HEK293 (cell line): ENCODE results near the gene COQ8B.

Source experiments
- CTCF ChIA-PET: fragments of 350-600 bp; formaldehyde crosslinking; extraction: SDS; loops from one replicate; lab custom pipeline; 2021; ENCODE audit warnings: antibody characterized with exemption; lab: Yijun Ruan, JAX
- POLR2A ChIA-PET: fragments of 300-600 bp; formaldehyde crosslinking; extraction: SDS; loops from one replicate; lab custom pipeline; 2020; ENCODE audit warnings: antibody characterized with exemption, inconsistent platforms; lab: Yijun Ruan, JAX
- H3K27ac ChIP-seq: fragments of 200-500 bp; sonication (Bioruptor generic); 2 replicates; pipeline ENCODE4 v1.5.1; 2014; ENCODE audit warnings: low read depth, low read length, control low read depth, inconsistent platforms; ENCODE audit errors: extremely low read depth
- H3K36me3 ChIP-seq, 2 experiments: fragments of 200-500 bp in 1 of 2; sonication (Bioruptor generic) in 1 of 2; 1 replicate in 1 of 2; 2 replicates in 1 of 2; pipeline ENCODE4 v1.5.1; 2014 to 2017; ENCODE audit warnings: inconsistent platforms in 2 of 2, low read length in 2 of 2; ENCODE audit not compliant: control insufficient read depth in 2 of 2, insufficient read depth in 1 of 2
- H3K4me1 ChIP-seq: fragments of 200-500 bp; sonication (Bioruptor generic); 2 replicates; pipeline ENCODE4 v1.5.1; 2014; ENCODE audit warnings: mild to moderate bottlenecking, low read length, inconsistent platforms; ENCODE audit not compliant: control insufficient read depth, insufficient read depth
- H3K4me3 ChIP-seq: 2 replicates; pipeline ENCODE4 v1.5.1; 2011; ENCODE audit warnings: low read depth, mild to moderate bottlenecking, control low read depth, low read length, moderate library complexity
- H3K9me3 ChIP-seq: fragments of 200-500 bp; sonication (Bioruptor generic); 2 replicates; pipeline ENCODE4 v1.5.1; 2014; ENCODE audit warnings: low read depth, low read length, inconsistent platforms; ENCODE audit not compliant: control insufficient read depth, insufficient read depth
- EGR2 ChIP-seq: fragments of 450-650 bp; formaldehyde crosslinking; IDR thresholded peaks from 2 replicates; pipeline ENCODE4 v1.5.1; 2016; ENCODE audit warnings: low read depth, missing biosample characterization, missing genetic modification characterization
- HIC1 ChIP-seq: fragments of 450-650 bp; formaldehyde crosslinking; IDR thresholded peaks from 2 replicates; pipeline ENCODE4 v1.5.1; 2016; ENCODE audit warnings: missing biosample characterization, missing genetic modification characterization
- KLF1 ChIP-seq: fragments of 450-650 bp; formaldehyde crosslinking; IDR thresholded peaks from 2 replicates; pipeline ENCODE4 v1.5.1; 2016; ENCODE audit warnings: missing biosample characterization, missing genetic modification characterization
- KLF16 ChIP-seq: fragments of 450-650 bp; formaldehyde crosslinking; IDR thresholded peaks from 2 replicates; pipeline ENCODE4 v1.5.1; 2017; ENCODE audit warnings: missing biosample characterization, missing genetic modification characterization
- KLF17 ChIP-seq: fragments of 450-650 bp; formaldehyde crosslinking; IDR thresholded peaks from 2 replicates; pipeline ENCODE4 v1.5.1; 2016; ENCODE audit warnings: missing biosample characterization, missing genetic modification characterization
- SCRT1 ChIP-seq: fragments of 450-650 bp; formaldehyde crosslinking; IDR thresholded peaks from 2 replicates; pipeline ENCODE4 v1.5.1; 2016; ENCODE audit warnings: missing biosample characterization, missing genetic modification characterization, borderline replicate concordance
- SCRT2 ChIP-seq: fragments of 450-650 bp; formaldehyde crosslinking; IDR thresholded peaks from 2 replicates; pipeline ENCODE4 v1.5.1; 2016; ENCODE audit warnings: missing biosample characterization, missing genetic modification characterization
- ZNF146 ChIP-seq: fragments of 450-650 bp; formaldehyde crosslinking; IDR thresholded peaks from 2 replicates; pipeline ENCODE4 v1.5.1; 2016; ENCODE audit warnings: missing biosample characterization, missing genetic modification characterization
- ZNF148 ChIP-seq: fragments of 450-650 bp; formaldehyde crosslinking; IDR thresholded peaks from 2 replicates; pipeline ENCODE4 v1.5.0; 2017; ENCODE audit warnings: missing biosample characterization, missing genetic modification characterization, borderline replicate concordance
- ZNF280C ChIP-seq: fragments of 450-650 bp; formaldehyde crosslinking; IDR thresholded peaks from 2 replicates; pipeline ENCODE4 v1.5.1; 2016; ENCODE audit warnings: missing biosample characterization, missing genetic modification characterization
- ZNF362 ChIP-seq: fragments of 450-650 bp; formaldehyde crosslinking; IDR thresholded peaks from 2 replicates; pipeline ENCODE4 v1.5.1; 2016; ENCODE audit warnings: missing biosample characterization, missing genetic modification characterization
- ZNF416 ChIP-seq: fragments of 450-650 bp; formaldehyde crosslinking; IDR thresholded peaks from 2 replicates; pipeline ENCODE4 v1.5.1; 2016; ENCODE audit warnings: missing biosample characterization, missing genetic modification characterization
- ZNF423 ChIP-seq: fragments of 450-650 bp; formaldehyde crosslinking; IDR thresholded peaks from 2 replicates; pipeline ENCODE4 v1.5.1; 2016; ENCODE audit warnings: missing biosample characterization, missing genetic modification characterization
- ZNF548 ChIP-seq: fragments of 450-650 bp; formaldehyde crosslinking; IDR thresholded peaks from 2 replicates; pipeline ENCODE4 v1.5.1; 2016; ENCODE audit warnings: missing biosample characterization, missing genetic modification characterization
- ZNF549 ChIP-seq: fragments of 450-650 bp; IDR thresholded peaks from 2 replicates; pipeline ENCODE4 v1.5.1; 2018; ENCODE audit warnings: missing biosample characterization, missing genetic modification characterization, mild to moderate bottlenecking, inconsistent platforms, moderate library complexity
- ZNF571 ChIP-seq: fragments of 450-650 bp; formaldehyde crosslinking; IDR thresholded peaks from 2 replicates; pipeline ENCODE4 v1.5.0; 2017; ENCODE audit warnings: missing biosample characterization, missing genetic modification characterization
- ZNF639 ChIP-seq: fragments of 450-650 bp; formaldehyde crosslinking; IDR thresholded peaks from 2 replicates; pipeline ENCODE4 v1.5.1; 2016; ENCODE audit warnings: missing biosample characterization, missing genetic modification characterization
- ZNF707 ChIP-seq: fragments of 450-650 bp; formaldehyde crosslinking; IDR thresholded peaks from 2 replicates; pipeline ENCODE4 v1.5.1; 2016; ENCODE audit warnings: missing biosample characterization, missing genetic modification characterization
- ZNF76 ChIP-seq: fragments of 450-650 bp; formaldehyde crosslinking; IDR thresholded peaks from 2 replicates; pipeline ENCODE4; 2016; ENCODE audit warnings: low read depth, missing biosample characterization, missing genetic modification characterization, borderline replicate concordance
- ZNF777 ChIP-seq: fragments of 450-650 bp; formaldehyde crosslinking; IDR thresholded peaks from 2 replicates; pipeline ENCODE4 v1.5.1; 2017; ENCODE audit warnings: missing biosample characterization, missing genetic modification characterization, borderline replicate concordance
- ZSCAN30 ChIP-seq: fragments of 450-650 bp; IDR thresholded peaks from 2 replicates; pipeline ENCODE4 v1.5.1; 2018; ENCODE audit warnings: missing biosample characterization, mild to moderate bottlenecking, missing genetic modification characterization, moderate library complexity

The COQ8B gene

GRCh38 chr19:40686882-40687524 is 29.7 kb downstream of the COQ8B start (continued):
- TF ChIP-seq ZNF707 (tag by site-specific recombination) (no peak), ZNF423 (no peak)

- peaks cover 25 to 51% of the 10 kb centered on the region in 2 experiments for H3K36me3 ChIP-seq
- no peaks in the 10 kb centered on the region for H3K9me3 ChIP-seq
- ChIA-PET CTCF (interaction anchor here (0.6 to 1.0 kb wide), 2 partner anchors 22 to 93 kb away, joined by 3 to 4 read pairs; partner anchors contain the start of gene RAB4B), POLR2A (interaction anchor here (1.0 kb wide), 1 partner anchor 65 kb away, joined by 4 read pairs; the partner anchor contains the start of genes ACTMAP and SNRPA)
- H3K27ac ChIP-seq, result no peak overlapping the region
- H3K4me3 ChIP-seq, result no peak overlapping the region
- peaks cover 10% of the 10 kb centered on the region for H3K4me1 ChIP-seq
- TF ChIP-seq ZNF639 (no peak), ZNF548 (tag by site-specific recombination) (no peak), ZNF549 (tag by site-specific recombination) (no peak), ZNF280C (tag by site-specific recombination) (no peak), ZNF76 (no peak), KLF1 (tag by site-specific recombination) (peak; percentile 88), ZNF571 (tag by site-specific recombination) (no peak), ZNF148 (tag by site-specific recombination) (no peak), SCRT2 (tag by site-specific recombination) (peak; percentile 87), EGR2 (tag by site-specific recombination) (peak; percentile 52), ZNF362 (no peak), ZNF146 (tag by site-specific recombination) (no peak), HIC1 (tag by site-specific recombination) (no peak), KLF16 (no peak), ZNF777 (tag by site-specific recombination) (peak; percentile 7; the same call in 1 of the 2 replicates), KLF17 (tag by site-specific recombination) (0 out of 2 replicates have a peak, but pooled peaks have one; percentile 38), ZNF416 (tag by site-specific recombination) (no peak), ZSCAN30 (tag by site-specific recombination) (no peak), SCRT1 (peak; percentile 93)
Observed at GRCh38 chr19:40685563-40685962, 31.1 kb downstream of the COQ8B start.
